Ovary (tissue), 3 donors: ENCODE data around the gene FAM149B1.

Experiments used
- EP300 ChIP-seq: sonication (generic); formaldehyde crosslinking; IDR thresholded peaks from one replicate; pipeline ENCODE4 v1.6.1; 2017; ENCODE audit warnings: antibody characterized with exemption
- POLR2A ChIP-seq: fragments of 450-650 bp; IDR thresholded peaks from one replicate; pipeline ENCODE4 v1.6.1; 2017; ENCODE audit warnings: antibody characterized with exemption, mild to moderate bottlenecking, moderate library complexity
- TF ChIP-seq, protein P1 (sequence below), 3 donors: fragments of 450-650 bp in 2 of 3; fragments of 200-600 bp in 1 of 3; IDR thresholded peaks; one replicate each; pipeline versions ENCODE4 v1.5.1 to v1.8.0; 2016 to 2022; ENCODE audit warnings: antibody characterized with exemption in 3 of 3, mild to moderate bottlenecking in 1 of 3
- donor health status: DM: no; HTN: no; CAD: no.

DNA sequence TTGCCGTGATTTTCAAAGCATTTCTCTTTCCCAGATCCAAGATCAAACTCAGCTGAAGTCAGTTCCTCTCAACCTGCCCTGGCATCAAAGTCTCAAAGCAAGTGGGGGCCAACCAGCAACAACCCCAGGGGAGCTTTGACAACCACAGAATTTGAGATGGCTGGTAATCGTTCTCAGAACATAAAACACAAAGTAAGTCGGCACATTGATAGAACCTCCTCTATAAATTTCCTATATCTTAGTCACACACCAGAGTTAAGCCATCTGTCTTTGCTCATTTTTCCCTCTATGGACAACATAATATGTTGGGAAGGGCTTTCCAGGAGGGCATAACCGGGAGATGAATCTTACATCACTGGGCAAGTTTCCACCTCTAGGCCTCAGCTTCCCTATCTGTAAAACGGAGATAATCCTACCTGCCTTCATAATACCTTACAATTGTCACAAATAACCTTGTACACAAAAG lies 80.4 kb downstream of the FAM149B1 start:
- TF ChIP-seq, protein P1, sequence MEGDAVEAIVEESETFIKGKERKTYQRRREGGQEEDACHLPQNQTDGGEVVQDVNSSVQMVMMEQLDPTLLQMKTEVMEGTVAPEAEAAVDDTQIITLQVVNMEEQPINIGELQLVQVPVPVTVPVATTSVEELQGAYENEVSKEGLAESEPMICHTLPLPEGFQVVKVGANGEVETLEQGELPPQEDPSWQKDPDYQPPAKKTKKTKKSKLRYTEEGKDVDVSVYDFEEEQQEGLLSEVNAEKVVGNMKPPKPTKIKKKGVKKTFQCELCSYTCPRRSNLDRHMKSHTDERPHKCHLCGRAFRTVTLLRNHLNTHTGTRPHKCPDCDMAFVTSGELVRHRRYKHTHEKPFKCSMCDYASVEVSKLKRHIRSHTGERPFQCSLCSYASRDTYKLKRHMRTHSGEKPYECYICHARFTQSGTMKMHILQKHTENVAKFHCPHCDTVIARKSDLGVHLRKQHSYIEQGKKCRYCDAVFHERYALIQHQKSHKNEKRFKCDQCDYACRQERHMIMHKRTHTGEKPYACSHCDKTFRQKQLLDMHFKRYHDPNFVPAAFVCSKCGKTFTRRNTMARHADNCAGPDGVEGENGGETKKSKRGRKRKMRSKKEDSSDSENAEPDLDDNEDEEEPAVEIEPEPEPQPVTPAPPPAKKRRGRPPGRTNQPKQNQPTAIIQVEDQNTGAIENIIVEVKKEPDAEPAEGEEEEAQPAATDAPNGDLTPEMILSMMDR (IDR thresholded peaks at IDR 0.05): no peak
- TF ChIP-seq POLR2A: no peak
- TF ChIP-seq EP300: no peak
